Measurements from ENCODE around the gene MT1F.

MT1F gene

GRCh38 chr16:56623637-56624036, 34.1 kb upstream of the MT1F start:
- intact Hi-C loops (cut with DNase I; ENCODE audit: low total_unique reads): no loop called here
- Histone ChIP-seq H3K9me3 (no peaks in the 10 kb centered on the region), H3K4me1 (peaks cover 0 to 16% (median 3%) of the 10 kb centered on the region in 4 donors), H3K27ac (no peak overlapping the region), H3K4me3 (no peak overlapping the region), H3K36me3 (no peaks in the 10 kb centered on the region), H3K27me3 (no peaks in the 10 kb centered on the region)
- DNase-seq: no peak
- TF ChIP-seq CTCF (IDR thresholded peaks at IDR 0.05): no peak

GRCh38 chr16:56625140-56625942, 32.4 kb upstream of the MT1F start, which contains the start of gene MT1E:
Gene MT1E, plus strand, starts transcription at chr16:56625781. Its CDS starts 71 bp downstream, at chr16:56625852.
- Histone ChIP-seq H3K36me3 (no peaks in the 10 kb centered on the region), H3K27ac (peak within 1 kb of the TSS; percentile 87 to 99), H3K4me1 (peaks cover 0 to 16% (median 3%) of the 10 kb centered on the region in 4 donors), H3K4me3 (peak within 1 kb of the TSS; percentile 64 to 80), H3K27me3 (no peaks in the 10 kb centered on the region), H3K9me3 (no peaks in the 10 kb centered on the region)
- no peak for TF ChIP-seq CTCF (IDR thresholded peaks at IDR 0.05)
- peak; percentile 65 to 93 for DNase-seq
- intact Hi-C loops (cut with DNase I; ENCODE audit: low total_unique reads): no loop called here

- no peaks in the 10 kb centered on the region for H3K27me3 ChIP-seq
- peaks cover 0 to 16% (median 3%) of the 10 kb centered on the region in 4 donors for H3K4me1 ChIP-seq
- intact Hi-C loops (cut with DNase I; ENCODE audit: low total_unique reads): no loop called here
- no peaks in the 10 kb centered on the region for H3K36me3 ChIP-seq
- peak; percentile 85 to 93 for DNase-seq
- peak overlapping the region; percentile 64 to 80 for H3K4me3 ChIP-seq
- H3K9me3 ChIP-seq: no peaks in the 10 kb centered on the region
- H3K27ac ChIP-seq: peak overlapping the region; percentile 87 to 99
- no peak for TF ChIP-seq CTCF (IDR thresholded peaks at IDR 0.05)
These were observed 31.7 kb upstream of the MT1F start for GRCh38 chr16:56625943-56626654.

GRCh38 chr16:56626685-56627084, 31.1 kb upstream of the MT1F start:
- peak overlapping the region; percentile 64 to 80 for H3K4me3 ChIP-seq
- peak overlapping the region; percentile 87 to 99 for H3K27ac ChIP-seq
- no peak for TF ChIP-seq CTCF (IDR thresholded peaks at IDR 0.05)
- no peak for DNase-seq
- H3K9me3 ChIP-seq: no peaks in the 10 kb centered on the region
- intact Hi-C loops (cut with DNase I; ENCODE audit: low total_unique reads): no loop called here
- H3K4me1 ChIP-seq: peaks cover 0 to 22% (median 4%) of the 10 kb centered on the region in 4 donors
- H3K36me3 ChIP-seq: no peaks in the 10 kb centered on the region
- no peaks in the 10 kb centered on the region for H3K27me3 ChIP-seq

GRCh38 chr16:56628486-56629350, 29.0 kb upstream of the MT1F start:
- DNase-seq: no peak
- Histone ChIP-seq H3K9me3 (no peaks in the 10 kb centered on the region), H3K27me3 (no peaks in the 10 kb centered on the region), H3K27ac (peak overlapping the region; percentile 50 to 99), H3K36me3 (no peaks in the 10 kb centered on the region), H3K4me3 (no peak overlapping the region), H3K4me1 (peaks cover 0 to 38% (median 9%) of the 10 kb centered on the region in 4 donors)
- intact Hi-C loops (cut with DNase I; ENCODE audit: low total_unique reads): no loop called here
- TF ChIP-seq CTCF (IDR thresholded peaks at IDR 0.05): no peak

Data from tibial artery (tissue), 4 donors.